DND-41 (cell line): Measurements from ENCODE around the gene STK24.

Experiments
- ATAC-seq: fragments of 200-7000 bp; cut with Tn5 transposase; 3 replicates; pipeline ENCODE4 v1.9.1; 2021; ENCODE audit warnings: low read depth; ENCODE audit not compliant: insufficient read depth
- DNase-seq: peaks from one replicate; pipeline ENCODE4 v3.0.0-alpha.2; 2020
- H2AFZ ChIP-seq: 2 replicates; pipeline ENCODE4 v1.6.0; 2012; ENCODE audit warnings: low read depth, low read length
- H3K27ac ChIP-seq: 2 replicates; pipeline ENCODE4 v1.5.1; 2012; ENCODE audit warnings: low read length, inconsistent platforms
- H3K27me3 ChIP-seq: fragments of 200-600 bp; sonication (generic); 2 replicates; pipeline ENCODE4 v1.6.0; 2012; ENCODE audit warnings: low read length, mild to moderate bottlenecking, inconsistent platforms; ENCODE audit not compliant: insufficient read depth, poor library complexity
- H3K36me3 ChIP-seq: 2 replicates; pipeline ENCODE4 v1.5.1; 2012; ENCODE audit warnings: low read length, inconsistent platforms; ENCODE audit not compliant: insufficient read depth
- H3K4me1 ChIP-seq: 2 replicates; pipeline ENCODE4 v1.5.1; 2012; ENCODE audit warnings: mild to moderate bottlenecking, low read length; ENCODE audit not compliant: insufficient read depth
- H3K4me2 ChIP-seq: 2 replicates; pipeline ENCODE4 v1.6.0; 2012; ENCODE audit warnings: mild to moderate bottlenecking, moderate library complexity, low read length, inconsistent platforms; ENCODE audit not compliant: insufficient read depth
- H3K4me3 ChIP-seq, 2 experiments: fragments of 200-600 bp in 1 of 2; shearing (Covaris generic) in 1 of 2; 2 replicates each; pipeline ENCODE4 v1.5.1; 2012 to 2016; ENCODE audit warnings: inconsistent platforms in 2 of 2, low read length in 2 of 2, mild to moderate bottlenecking in 2 of 2, low read depth in 1 of 2, moderate library complexity in 1 of 2
- H3K79me2 ChIP-seq: 2 replicates; pipeline ENCODE4 v1.6.0; 2012; ENCODE audit warnings: low read length, inconsistent platforms; ENCODE audit not compliant: insufficient read depth
- H3K9ac ChIP-seq: 2 replicates; pipeline ENCODE4 v1.6.0; 2012; ENCODE audit warnings: low read depth, mild to moderate bottlenecking, inconsistent platforms, low read length, moderate library complexity
- H3K9me3 ChIP-seq: 2 replicates; pipeline ENCODE4 v1.5.1; 2012; ENCODE audit warnings: low read length, moderate library complexity, mild to moderate bottlenecking, inconsistent platforms; ENCODE audit not compliant: insufficient read depth, severe bottlenecking
- H4K20me1 ChIP-seq: 2 replicates; pipeline ENCODE4 v1.6.0; 2012; ENCODE audit warnings: low read length; ENCODE audit not compliant: insufficient read depth
- CTCF ChIP-seq: IDR thresholded peaks from 2 replicates; pipeline ENCODE4 v1.5.1; 2012; ENCODE audit warnings: borderline replicate concordance, low read length, moderate library complexity, mild to moderate bottlenecking; ENCODE audit not compliant: poor library complexity, severe bottlenecking; ENCODE audit errors: extremely low read depth
- EZH2 ChIP-seq: IDR thresholded peaks from 3 replicates; pipeline ENCODE4 v1.6.1; 2012; ENCODE audit warnings: borderline replicate concordance, low read depth, mild to moderate bottlenecking, moderate library complexity, low read length, inconsistent platforms; ENCODE audit not compliant: severe bottlenecking

The STK24 gene

GRCh38 chr13:98474292-98474691 is 102.6 kb downstream of the STK24 start:
- H3K27me3 ChIP-seq: no peaks in the 10 kb centered on the region
- TF ChIP-seq EZH2 (no peak), CTCF (peak; percentile 8)
- H2AFZ ChIP-seq: no peak overlapping the region
- no peak overlapping the region for H3K9ac ChIP-seq
- H4K20me1 ChIP-seq: peaks cover 39% of the 10 kb centered on the region
- H3K36me3 ChIP-seq: peaks cover 59% of the 10 kb centered on the region
- no peaks in the 10 kb centered on the region for H3K9me3 ChIP-seq
- no peak for ATAC-seq
- H3K4me1 ChIP-seq: peaks cover 38% of the 10 kb centered on the region
- H3K27ac ChIP-seq: no peak overlapping the region
- no peak overlapping the region for H3K4me2 ChIP-seq
- H3K79me2 ChIP-seq: peaks cover 59% of the 10 kb centered on the region
- no peak for DNase-seq
- H3K4me3 ChIP-seq: no peak overlapping the region

- DNase-seq (no peak), ATAC-seq (no peak)
- Histone ChIP-seq H3K4me2 (no peak overlapping the region), H3K4me3 (no peak overlapping the region), H3K79me2 (peaks cover 59% of the 10 kb centered on the region), H3K9me3 (no peaks in the 10 kb centered on the region), H4K20me1 (peaks cover 41% of the 10 kb centered on the region), H3K36me3 (peaks cover 65% of the 10 kb centered on the region), H3K27ac (no peak overlapping the region), H3K4me1 (peaks cover 35% of the 10 kb centered on the region), H3K27me3 (no peaks in the 10 kb centered on the region), H3K9ac (no peak overlapping the region), H2AFZ (no peak overlapping the region)
- TF ChIP-seq EZH2 (no peak), CTCF (no peak)
Observed at GRCh38 chr13:98473788-98474144, 103.1 kb downstream of the STK24 start.

- no peak for DNase-seq
- no peak for ATAC-seq
- no peak overlapping the region for H3K27ac ChIP-seq
- no peaks in the 10 kb centered on the region for H3K9me3 ChIP-seq
- H4K20me1 ChIP-seq: peaks cover 38% of the 10 kb centered on the region
- no peak overlapping the region for H3K4me3 ChIP-seq
- TF ChIP-seq EZH2 (no peak), CTCF (no peak)
- H3K27me3 ChIP-seq: no peaks in the 10 kb centered on the region
- no peak overlapping the region for H3K9ac ChIP-seq
- H2AFZ ChIP-seq: no peak overlapping the region
- peaks cover 30% of the 10 kb centered on the region for H3K4me1 ChIP-seq
- no peak overlapping the region for H3K4me2 ChIP-seq
- H3K36me3 ChIP-seq: peaks cover 70% of the 10 kb centered on the region
- H3K79me2 ChIP-seq: peaks cover 57% of the 10 kb centered on the region
Observed at GRCh38 chr13:98473135-98473787, 103.6 kb downstream of the STK24 start.

GRCh38 chr13:98471934-98472333 is 105.0 kb downstream of the STK24 start:
- DNase-seq: no peak
- H3K79me2 ChIP-seq: peaks cover 51% of the 10 kb centered on the region

More at GRCh38 chr13:98471934-98472333, 105.0 kb downstream of the STK24 start:
- Histone ChIP-seq H3K27me3 (no peaks in the 10 kb centered on the region), H2AFZ (no peak overlapping the region), H3K27ac (no peak overlapping the region), H3K36me3 (peaks cover 82% of the 10 kb centered on the region), H3K4me3 (no peak overlapping the region), H4K20me1 (peaks cover 34% of the 10 kb centered on the region), H3K4me1 (peaks cover 16% of the 10 kb centered on the region), H3K9me3 (no peaks in the 10 kb centered on the region), H3K9ac (no peak overlapping the region), H3K4me2 (no peak overlapping the region)
- no peak for ATAC-seq
- no peak for TF ChIP-seq CTCF
- no peak for TF ChIP-seq EZH2
